Ovary (tissue), 9 donors: ENCODE data around the gene ARHGAP22. TPM values are rescaled to one million over a fixed set of nuclear protein-coding genes. Genes with fewer than 3 reads are reported as not detected.

Experiments used
- DNase-seq, 5 donors: peaks; one replicate each; pipeline ENCODE4 v3.0.0-alpha.2; 2019 to 2020
- H3K27ac ChIP-seq, 2 donors: fragments of 200-600 bp; one replicate each; pipeline versions ENCODE4 v1.5.1 to v1.8.0; 2019 to 2022
- H3K27me3 ChIP-seq: fragments of 200-600 bp; one replicate; pipeline ENCODE4 v1.8.0; 2022
- H3K36me3 ChIP-seq: fragments of 200-600 bp; sonication (generic); one replicate; pipeline ENCODE4 v1.5.1; 2019
- H3K4me1 ChIP-seq: one replicate; pipeline ENCODE4 v1.8.1; 2013; ENCODE audit warnings: mild to moderate bottlenecking, moderate library complexity; ENCODE audit not compliant: insufficient read depth
- H3K4me3 ChIP-seq: fragments of 200-600 bp; sonication (generic); one replicate; pipeline ENCODE4 v1.5.1; 2017
- H3K9me3 ChIP-seq, 2 donors: fragments of 200-600 bp in 1 of 2; sonication (generic) in 1 of 2; one replicate each; pipeline versions ENCODE4 v1.5.1 to v1.8.1; 2013 to 2019; ENCODE audit warnings: mild to moderate bottlenecking in 1 of 2, moderate library complexity in 1 of 2
- EP300 ChIP-seq: sonication (generic); formaldehyde crosslinking; IDR thresholded peaks from one replicate; pipeline ENCODE4 v1.6.1; 2017; ENCODE audit warnings: antibody characterized with exemption
- POLR2A ChIP-seq: fragments of 450-650 bp; IDR thresholded peaks from one replicate; pipeline ENCODE4 v1.6.1; 2017; ENCODE audit warnings: antibody characterized with exemption, mild to moderate bottlenecking, moderate library complexity
- WGBS, 3 donors: extraction: QIAGEN DNeasy Blood & Tissue Kit in 1 of 3; methylation state at CpG; one replicate each; pipeline versions ENCODE4 v1.1.5 to v1.1.7; 2013 to 2017; 5-methylcytosine and 5-hydroxymethylcytosine counted together
- intact Hi-C, 4 donors: fragments of 100-400 bp; cut with DNase I; formaldehyde crosslinking; loops; one replicate each; pipeline versions ENCODE4 v1.11.0 to v1.15.1; 2022 to 2023
- polyA plus RNA-seq, 2 donors: library from polyadenylated mRNA; stranded (reverse); fragments of 200-250 nt in 1 of 2; fragments of 350-450 nt in 1 of 2; fragmentation: Illumina TruSeq in 1 of 2; extraction: RNeasy Lipid Tissue Mini Kit (QIAGEN cat#74804) in 1 of 2; gene quantifications; one replicate each; pipeline ENCODE4 v1.2.3, GENCODE V29; 2013 to 2014
- total RNA-seq, 7 donors: library from RNA; depleted of rRNA in 2 of 7; stranded (reverse); fragments of >200 nt in 2 of 7; fragmentation: NEBNext Ultra II Directional in 3 of 7; extraction: Animal tissue kit (Norgen Biotek cat#: 25700) in 3 of 7; gene quantifications; one replicate each; pipeline versions ENCODE4 v1.1.0 to v1.2.4, GENCODE V29; 2016 to 2023
- TF ChIP-seq, protein P1 (sequence below), 3 donors: fragments of 450-650 bp in 2 of 3; fragments of 200-600 bp in 1 of 3; IDR thresholded peaks; one replicate each; pipeline versions ENCODE4 v1.5.1 to v1.8.0; 2016 to 2022; ENCODE audit warnings: antibody characterized with exemption in 3 of 3, mild to moderate bottlenecking in 1 of 3
- donor health status: DM: no; HTN: no; CAD: no; lungs with moderate emphysema.
- donor health status: DM: no; HTN: no; CAD: no.
- donor health status: Bipolar disorder and iron deficiency.
- donor health status: DM: yes; HTN: yes; CAD: no.
- donor health status: DM: no; HTN: no; CAD: no.
- donor health status: DM: yes; HTN: yes; CAD: no.

ARHGAP22 gene
- total and polyA plus RNA-seq, 9 donors = 3.9 to 14.3 (median 5.7) TPM

DNA sequence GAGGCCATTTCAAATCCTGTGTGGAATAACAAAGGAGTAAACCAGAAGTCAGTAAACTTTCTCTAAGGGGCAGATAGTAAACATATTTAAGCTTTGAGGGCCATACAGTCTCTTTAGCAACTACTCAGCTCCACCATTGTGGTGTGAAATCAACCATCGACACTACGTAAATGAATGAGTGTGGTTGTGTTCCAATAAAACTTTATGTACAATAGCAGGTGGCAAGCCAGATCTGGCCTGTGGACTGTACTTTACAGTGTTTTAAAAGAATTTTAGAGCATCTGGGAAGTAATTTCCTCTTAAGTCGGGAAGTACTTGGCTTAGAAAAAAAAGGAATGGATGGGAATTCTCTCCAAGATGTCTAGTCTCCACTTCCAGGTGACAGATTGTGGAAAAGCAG is 71.3 kb downstream of the ARHGAP22 start:
- 80 to 87% (median 86%) methylated on average over 3 of the region's 3 CpGs for WGBS, 3 donors
- Histone ChIP-seq H3K27ac (no peak overlapping the region), H3K4me3 (no peak overlapping the region), H3K36me3 (no peaks in the 10 kb centered on the region), H3K27me3 (no peaks in the 10 kb centered on the region), H3K4me1 (no peaks in the 10 kb centered on the region), H3K9me3 (no peaks in the 10 kb centered on the region)
- no peak for DNase-seq
- TF ChIP-seq, protein P1, sequence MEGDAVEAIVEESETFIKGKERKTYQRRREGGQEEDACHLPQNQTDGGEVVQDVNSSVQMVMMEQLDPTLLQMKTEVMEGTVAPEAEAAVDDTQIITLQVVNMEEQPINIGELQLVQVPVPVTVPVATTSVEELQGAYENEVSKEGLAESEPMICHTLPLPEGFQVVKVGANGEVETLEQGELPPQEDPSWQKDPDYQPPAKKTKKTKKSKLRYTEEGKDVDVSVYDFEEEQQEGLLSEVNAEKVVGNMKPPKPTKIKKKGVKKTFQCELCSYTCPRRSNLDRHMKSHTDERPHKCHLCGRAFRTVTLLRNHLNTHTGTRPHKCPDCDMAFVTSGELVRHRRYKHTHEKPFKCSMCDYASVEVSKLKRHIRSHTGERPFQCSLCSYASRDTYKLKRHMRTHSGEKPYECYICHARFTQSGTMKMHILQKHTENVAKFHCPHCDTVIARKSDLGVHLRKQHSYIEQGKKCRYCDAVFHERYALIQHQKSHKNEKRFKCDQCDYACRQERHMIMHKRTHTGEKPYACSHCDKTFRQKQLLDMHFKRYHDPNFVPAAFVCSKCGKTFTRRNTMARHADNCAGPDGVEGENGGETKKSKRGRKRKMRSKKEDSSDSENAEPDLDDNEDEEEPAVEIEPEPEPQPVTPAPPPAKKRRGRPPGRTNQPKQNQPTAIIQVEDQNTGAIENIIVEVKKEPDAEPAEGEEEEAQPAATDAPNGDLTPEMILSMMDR (IDR thresholded peaks at IDR 0.05) = no peak
- TF ChIP-seq EP300 (no peak), POLR2A (no peak)
- intact Hi-C loops = no loop called here

DNA sequence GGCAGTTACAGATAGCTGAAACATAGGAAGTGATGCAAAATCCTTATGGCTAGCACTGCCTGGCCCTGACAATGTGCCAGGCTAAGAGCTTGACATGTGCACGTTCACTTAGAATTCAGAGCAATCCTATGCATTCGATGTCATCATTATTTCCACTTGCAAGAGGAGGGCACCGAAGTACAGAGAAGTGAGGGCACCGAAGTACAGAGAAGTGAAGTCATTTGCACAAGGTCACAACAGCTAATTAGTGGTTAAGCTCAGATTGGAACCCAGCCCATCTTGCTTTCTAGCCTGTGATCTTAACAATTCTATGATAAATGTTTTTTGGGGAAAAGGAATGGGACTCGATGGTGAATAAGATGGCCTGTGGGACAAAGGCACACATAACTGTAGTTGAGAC is 73.4 kb downstream of the ARHGAP22 start:
- Histone ChIP-seq H3K27ac (no peak overlapping the region), H3K27me3 (no peaks in the 10 kb centered on the region), H3K36me3 (no peaks in the 10 kb centered on the region), H3K9me3 (no peaks in the 10 kb centered on the region), H3K4me3 (no peak overlapping the region), H3K4me1 (peaks cover 1% of the 10 kb centered on the region)
- TF ChIP-seq POLR2A (no peak), EP300 (no peak)
- TF ChIP-seq, protein P1 (IDR thresholded peaks at IDR 0.05) = no peak
- WGBS, 3 donors = 40 to 63% (median 48%) methylated on average over 5 of the region's 5 CpGs
- DNase-seq = no peak
- intact Hi-C loops = no loop called here

DNA sequence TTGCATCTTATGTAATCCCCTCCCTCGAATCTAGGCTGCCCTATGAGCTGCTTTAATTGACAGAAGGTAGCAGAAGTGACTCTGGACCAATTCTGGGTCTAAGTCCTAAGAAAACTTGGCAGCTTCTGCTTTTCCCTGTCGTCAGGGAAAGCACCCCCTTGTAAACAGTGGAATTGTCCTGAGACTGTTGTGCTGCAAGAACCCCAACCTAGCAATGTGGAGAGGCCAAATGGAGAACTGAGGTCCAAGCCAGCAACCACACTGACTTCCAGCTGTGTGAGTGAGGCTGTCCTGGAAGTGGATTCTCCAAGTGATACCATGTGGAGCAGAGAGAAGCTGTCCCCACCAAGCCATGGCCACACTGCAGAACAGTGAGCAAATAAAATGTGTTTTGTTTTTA is 75.5 kb downstream of the ARHGAP22 start:
- 85 to 90% (median 85%) methylated on average over 2 of the region's 2 CpGs for WGBS, 3 donors
- no peak overlapping the region for H3K27ac ChIP-seq
- H3K4me3 ChIP-seq = no peak overlapping the region
- DNase-seq = no peak
- TF ChIP-seq, protein P1 (IDR thresholded peaks at IDR 0.05) = no peak
- TF ChIP-seq EP300 (no peak), POLR2A (no peak)
- intact Hi-C loops = no loop called here
- H3K9me3 ChIP-seq = no peaks in the 10 kb centered on the region
- peaks cover 1% of the 10 kb centered on the region for H3K4me1 ChIP-seq
- H3K36me3 ChIP-seq = no peaks in the 10 kb centered on the region
- no peaks in the 10 kb centered on the region for H3K27me3 ChIP-seq

DNA sequence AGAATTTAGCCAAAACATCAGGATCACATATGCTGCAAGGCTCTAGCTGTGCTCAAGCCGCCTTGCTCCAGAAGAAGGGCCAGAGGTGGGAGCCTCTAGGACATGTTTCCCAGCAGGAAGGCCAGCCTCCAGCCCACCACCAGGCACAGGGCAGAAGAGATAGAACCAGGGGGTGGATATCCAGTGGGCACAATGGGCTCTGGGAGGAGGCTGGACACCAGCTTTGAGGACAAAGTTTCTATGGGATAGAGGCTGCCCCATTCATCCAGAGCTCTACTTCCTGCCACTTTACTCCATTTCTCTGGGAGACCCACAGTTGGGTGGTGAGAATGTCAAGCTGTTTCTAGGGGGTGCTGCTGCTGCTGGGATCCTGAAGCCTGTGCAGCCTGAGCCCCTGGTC is 77.1 kb downstream of the ARHGAP22 start:
- Histone ChIP-seq H3K9me3 (no peaks in the 10 kb centered on the region), H3K27ac (peak overlapping the region in 1 of 2 donors; percentile 64), H3K4me3 (no peak overlapping the region), H3K27me3 (no peaks in the 10 kb centered on the region), H3K4me1 (peaks cover 5% of the 10 kb centered on the region), H3K36me3 (no peaks in the 10 kb centered on the region)
- 89 to 100% (median 100%) methylated on average over 1 of the region's 1 CpG for WGBS, 3 donors
- TF ChIP-seq, protein P1 (IDR thresholded peaks at IDR 0.05) = no peak
- TF ChIP-seq POLR2A (no peak), EP300 (no peak)
- intact Hi-C loops = no loop called here
- no peak for DNase-seq
